ENCODE data around the gene PFDN2.

The PFDN2 gene

DNA sequence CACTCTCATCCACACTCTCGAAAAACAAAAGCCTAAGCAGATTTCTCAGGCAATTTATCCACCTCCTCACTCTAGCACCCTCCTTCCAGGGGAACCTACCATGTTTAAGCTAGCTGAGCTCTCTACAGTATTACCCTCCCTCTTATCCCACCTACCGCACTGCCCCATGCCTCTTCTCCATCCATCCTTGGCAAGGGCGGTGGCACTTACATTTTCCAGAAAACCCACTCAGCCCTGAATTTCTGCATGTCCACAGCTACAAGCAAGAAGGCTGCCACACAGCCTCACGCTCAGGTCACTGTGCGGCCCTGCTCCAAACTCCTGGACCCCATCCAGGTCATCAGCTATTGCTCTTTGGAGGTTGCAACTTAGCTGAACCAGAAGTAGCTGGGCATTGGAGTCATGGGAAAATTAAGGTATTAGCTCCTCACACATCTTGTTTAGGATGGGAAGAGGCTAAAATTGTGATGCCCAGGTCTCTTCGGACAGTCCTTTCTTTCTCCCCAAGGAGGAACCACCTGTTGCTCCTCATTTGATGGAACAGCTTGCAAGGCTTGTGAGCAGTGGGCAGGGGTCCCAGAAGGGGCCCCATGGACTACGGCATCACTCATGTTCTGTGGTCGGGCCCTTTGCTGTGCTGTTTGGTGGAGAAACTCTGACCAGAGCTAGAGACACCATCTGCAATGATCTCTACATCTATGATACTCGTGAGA is 18.6 kb downstream of the PFDN2 start:
- no peak for DNase-seq (ENCODE audit: low spot score)

DNA sequence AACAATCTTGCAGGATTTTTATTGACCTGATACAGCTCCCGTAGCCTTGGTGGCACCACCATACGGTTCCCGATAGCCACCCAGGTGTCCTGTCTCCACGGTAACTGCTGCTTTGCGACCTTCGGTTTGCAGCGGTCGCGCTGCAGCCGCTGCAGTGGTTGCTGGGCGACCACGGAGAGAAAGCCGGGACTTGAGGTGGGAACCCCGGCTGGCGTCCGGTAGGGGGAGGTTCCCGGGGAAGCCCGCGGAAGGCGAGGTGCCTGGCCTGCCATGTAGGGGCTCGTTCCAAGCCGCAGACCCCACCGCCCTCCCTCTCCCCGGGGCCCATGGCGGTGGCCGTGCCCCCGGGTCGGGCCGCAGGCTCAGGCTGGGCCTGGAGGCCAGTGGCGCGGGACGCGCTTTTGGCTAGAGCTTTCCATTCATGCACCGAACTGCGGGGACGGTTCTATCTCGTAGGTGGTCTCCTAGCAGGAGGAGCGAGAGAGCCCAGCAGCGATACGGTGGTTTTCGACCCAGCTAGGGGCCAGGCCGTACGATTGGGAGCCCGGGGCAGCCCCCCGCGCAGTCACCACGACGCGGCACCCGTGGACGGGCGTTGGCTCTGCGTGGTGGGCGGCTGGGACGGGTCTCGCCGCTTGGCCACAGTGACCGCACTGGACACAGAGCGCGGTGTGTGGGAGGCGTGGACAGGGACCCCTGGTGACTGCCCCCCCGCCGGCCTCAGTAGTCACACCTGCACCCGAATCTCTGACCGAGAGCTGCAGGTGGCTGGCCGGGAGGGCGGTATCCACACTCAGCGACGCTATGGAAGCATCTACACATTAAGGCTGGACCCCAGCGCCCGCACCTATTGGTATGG is 19.4 kb downstream of the PFDN2 start, which contains the start of gene KLHDC9:
Gene KLHDC9, plus strand, starts transcription at position 152 of the 859 bp plus-strand sequence. Its CDS starts 175 bp downstream, at position 327.
- peak; percentile 79 for DNase-seq (ENCODE audit: low spot score)

- no peak for DNase-seq (ENCODE audit: low spot score)
These were observed 21.3 kb downstream of the PFDN2 start for GRCh38 chr1:161096530-161096929.

- DNase-seq (ENCODE audit: low spot score) = no peak
These were observed 21.8 kb downstream of the PFDN2 start for GRCh38 chr1:161096015-161096414.

DNA sequence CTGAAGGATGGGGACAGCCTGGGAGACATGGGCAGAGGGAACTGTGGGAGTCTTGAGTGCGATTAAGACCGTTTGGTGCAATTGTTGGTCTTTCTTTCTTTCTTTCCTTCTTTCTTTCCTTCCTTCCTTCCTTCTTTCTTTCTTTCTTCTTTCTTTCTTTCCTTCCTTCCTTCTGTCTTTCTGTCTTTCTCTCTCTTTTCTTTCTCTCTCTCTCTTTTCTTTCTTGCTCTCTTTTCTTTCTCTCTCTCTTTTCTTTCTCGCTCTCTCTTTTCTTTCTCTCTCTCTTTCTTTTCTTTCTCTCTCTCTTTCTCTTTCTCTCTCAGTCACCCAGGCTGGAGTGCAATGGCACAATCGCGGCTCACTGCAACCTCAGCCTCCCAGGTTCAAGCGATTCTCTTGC is 22.6 kb downstream of the PFDN2 start:
- DNase-seq (ENCODE audit: low spot score) = no peak

DNA sequence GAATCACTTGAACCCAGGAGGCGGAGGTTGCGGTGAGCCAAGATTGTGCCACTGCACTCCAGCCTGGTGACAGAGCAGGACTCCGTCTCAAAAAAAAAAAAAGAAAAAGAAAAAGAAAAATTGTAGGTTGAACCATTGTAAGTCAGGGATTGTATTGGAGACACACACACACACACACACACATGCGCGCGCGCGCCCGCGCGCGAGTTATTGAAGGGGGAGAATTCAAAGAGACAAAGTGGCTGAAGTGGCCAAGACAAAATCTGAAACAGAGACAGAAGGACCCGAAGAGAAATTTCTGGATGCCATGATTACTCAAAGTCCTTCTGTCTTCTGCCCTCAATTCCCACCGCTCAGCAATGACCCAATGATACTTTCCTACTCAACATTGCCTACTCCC is 23.4 kb downstream of the PFDN2 start:
- DNase-seq (ENCODE audit: low spot score) = no peak

- DNase-seq (ENCODE audit: low spot score) = no peak
These were observed 25.2 kb downstream of the PFDN2 start for GRCh38 chr1:161092621-161093028.

DNA sequence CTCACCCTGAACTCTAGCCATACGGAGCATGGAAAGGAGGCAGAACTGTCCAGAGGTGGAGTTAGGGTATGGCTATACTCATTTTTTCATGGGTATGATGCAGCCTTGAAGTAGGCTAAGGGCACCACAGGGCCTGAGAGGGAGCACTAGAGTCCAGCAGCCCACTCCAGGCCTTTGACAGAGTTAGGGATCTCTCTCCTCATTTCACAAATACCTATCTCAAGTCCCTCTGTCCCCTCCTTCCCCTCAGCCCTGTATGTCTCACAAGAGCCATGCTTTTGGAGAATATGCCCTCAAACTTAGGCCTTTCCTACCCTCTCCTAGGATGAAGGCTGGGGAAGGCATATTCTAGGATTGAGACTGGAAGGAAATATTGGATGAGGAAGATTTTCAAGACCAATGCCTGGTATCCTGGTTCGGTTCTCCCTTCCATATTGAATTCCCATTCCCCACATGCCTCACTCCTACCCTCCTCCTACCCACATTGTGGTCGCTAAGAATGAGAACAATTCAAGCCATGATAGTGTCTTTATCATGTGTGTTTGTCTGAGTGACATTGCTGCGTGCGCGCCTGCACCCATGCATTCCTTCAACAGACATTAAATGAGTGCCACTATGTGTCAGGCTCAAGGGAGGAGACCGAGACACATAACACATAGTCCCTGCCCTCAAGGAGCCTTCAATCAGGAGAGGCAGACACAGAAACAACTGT is 25.9 kb downstream of the PFDN2 start:
- DNase-seq (ENCODE audit: low spot score) = no peak

DNA sequence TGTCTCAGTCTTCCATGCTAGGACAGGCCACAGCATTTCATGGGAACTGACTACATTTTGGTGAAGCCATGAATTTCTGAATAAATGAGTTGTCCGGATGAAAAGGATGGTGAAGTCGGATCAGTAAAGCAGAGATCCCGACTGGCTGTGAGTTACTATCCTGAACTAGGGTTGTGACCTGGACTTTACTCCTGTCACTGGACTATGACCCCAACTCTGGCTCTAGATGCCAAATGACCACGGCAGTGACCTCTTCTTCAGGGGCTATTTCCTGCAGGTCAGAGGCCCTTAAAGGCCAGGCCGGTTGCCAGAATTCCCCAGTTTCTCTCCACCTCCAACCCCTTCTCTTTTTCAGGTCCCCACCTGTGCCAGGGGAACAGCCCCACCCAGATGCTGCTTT is 26.7 kb downstream of the PFDN2 start:
- DNase-seq (ENCODE audit: low spot score) = no peak

DNA sequence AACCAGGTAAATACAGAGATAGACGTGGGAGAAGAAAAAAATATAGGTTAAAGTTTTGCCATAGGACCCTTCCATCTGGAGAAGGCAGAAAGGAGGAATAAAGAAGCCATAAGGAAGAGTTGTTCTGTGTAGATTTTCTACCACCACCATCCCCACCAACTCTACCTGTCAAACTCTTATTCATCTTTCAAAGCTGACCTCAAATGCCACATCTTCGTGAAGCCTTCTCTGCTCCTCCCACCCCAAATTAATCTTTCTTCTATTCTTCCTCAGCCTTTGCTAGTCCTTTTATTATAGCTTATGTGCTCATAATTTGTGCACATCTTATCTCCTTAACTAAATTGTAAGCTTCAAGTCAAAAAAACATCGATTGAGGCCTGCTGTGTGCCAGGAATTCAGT is 27.2 kb downstream of the PFDN2 start:
- no peak for DNase-seq (ENCODE audit: low spot score)

GRCh38 chr1:161089938-161090337 is 27.9 kb downstream of the PFDN2 start:
- DNase-seq (ENCODE audit: low spot score) = no peak

GRCh38 chr1:161089251-161089924 is 28.4 kb downstream of the PFDN2 start, which contains the start of gene NECTIN4:
Gene NECTIN4 (minus strand): TSS chr1:161089558. CDS start chr1:161089296, 262 bp downstream.
- DNase-seq (ENCODE audit: low spot score) = no peak

- no peak for DNase-seq (ENCODE audit: low spot score)
These were observed 29.2 kb downstream of the PFDN2 start for GRCh38 chr1:161088587-161089110.

DNA sequence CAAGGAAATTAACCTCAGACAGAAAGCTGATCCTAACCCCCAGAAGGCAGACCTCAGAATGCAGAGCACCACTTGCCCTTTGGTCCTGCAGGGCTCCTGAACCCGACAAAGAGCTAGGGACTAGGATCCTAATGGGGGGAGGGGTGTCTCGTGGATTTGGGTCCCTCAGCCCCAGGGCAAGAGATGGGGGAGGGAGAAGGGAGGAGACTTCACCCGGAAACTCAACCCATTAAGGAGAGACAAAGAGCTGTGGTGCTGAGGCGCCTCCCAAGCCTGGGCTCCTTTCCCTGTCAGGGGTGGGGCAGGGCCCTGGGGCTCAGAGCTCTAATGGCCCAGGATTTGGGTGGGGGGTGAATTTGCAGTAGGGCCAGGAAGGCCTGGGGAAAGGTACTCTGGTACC is 31.4 kb downstream of the PFDN2 start:
- no peak for DNase-seq (ENCODE audit: low spot score)

GRCh38 chr1:161085165-161085564 is 32.7 kb downstream of the PFDN2 start:
- DNase-seq (ENCODE audit: low spot score) = no peak

- no peak for DNase-seq (ENCODE audit: low spot score)
These were observed 33.2 kb downstream of the PFDN2 start for GRCh38 chr1:161084597-161084988.

- DNase-seq (ENCODE audit: low spot score) = no peak
These were observed 33.9 kb downstream of the PFDN2 start for GRCh38 chr1:161083748-161084596.

GRCh38 chr1:161082996-161083747 is 34.7 kb downstream of the PFDN2 start:
- no peak for DNase-seq (ENCODE audit: low spot score)

DNA sequence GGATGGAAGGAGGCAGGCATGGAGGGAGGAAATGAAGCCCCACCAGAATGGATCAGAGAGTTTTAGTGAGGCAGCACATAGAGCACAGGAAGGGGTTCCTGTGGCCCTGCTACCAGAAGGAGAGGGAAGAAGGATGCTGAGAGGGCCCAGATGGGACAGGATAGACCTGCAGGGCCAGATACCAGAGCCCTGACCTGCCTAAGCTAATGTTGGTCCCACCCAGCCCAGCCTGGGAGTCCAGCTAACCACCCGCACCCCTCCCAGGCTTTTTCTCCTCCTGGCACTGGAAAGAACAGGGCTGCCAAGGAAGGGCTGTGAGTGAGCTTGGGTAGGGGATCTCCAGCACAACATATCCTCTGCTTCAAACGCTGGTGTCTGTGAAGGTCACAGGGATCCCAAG is 35.4 kb downstream of the PFDN2 start:
- DNase-seq (ENCODE audit: low spot score) = no peak

DNA sequence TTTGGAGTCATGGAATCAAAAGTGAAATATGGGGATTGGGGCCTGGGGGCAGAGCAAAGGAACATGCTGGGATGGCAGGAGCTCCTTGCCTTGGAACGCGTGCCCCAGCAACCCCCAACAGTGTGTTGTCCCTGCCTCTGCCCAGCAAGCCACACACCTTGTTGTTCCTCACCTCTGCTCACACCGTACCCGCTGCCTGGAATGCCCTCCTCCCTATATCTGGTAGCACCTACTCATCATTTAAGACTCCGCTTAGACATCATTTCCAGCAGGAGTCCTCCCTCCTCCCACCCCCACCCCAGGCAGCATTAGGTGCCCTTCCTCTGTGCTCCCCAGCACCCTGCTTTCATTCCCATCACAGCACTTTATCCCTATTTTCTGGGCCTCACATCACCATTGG is 36.3 kb downstream of the PFDN2 start:
- no peak for DNase-seq (ENCODE audit: low spot score)
